ES-I3 (cell line): ENCODE measurements around the gene RAVER1.
"Not testable (repeated sequence)": the region's sequence is repeated elsewhere in the genome, so short reads cannot be mapped to it uniquely, and the experiment has no call there.

Source experiments
- H3K36me3 ChIP-seq: 2 replicates; pipeline ENCODE4 v1.6.1; 2013; ENCODE audit warnings: mild to moderate bottlenecking, low read length, control low read depth, moderate library complexity; ENCODE audit not compliant: insufficient read depth
- H3K4me1 ChIP-seq: 2 replicates; pipeline ENCODE4 v1.6.1; 2013; ENCODE audit warnings: mild to moderate bottlenecking, control low read depth, low read length; ENCODE audit not compliant: insufficient read depth
- H3K9ac ChIP-seq: 2 replicates; pipeline ENCODE4 v1.6.1; 2013; ENCODE audit warnings: low read depth, mild to moderate bottlenecking, low read length, moderate library complexity
- H3K9me3 ChIP-seq: 2 replicates; pipeline ENCODE4 v1.6.1; 2013; ENCODE audit warnings: mild to moderate bottlenecking, low read length, moderate library complexity; ENCODE audit not compliant: control insufficient read depth, insufficient read depth

Gene RAVER1

DNA sequence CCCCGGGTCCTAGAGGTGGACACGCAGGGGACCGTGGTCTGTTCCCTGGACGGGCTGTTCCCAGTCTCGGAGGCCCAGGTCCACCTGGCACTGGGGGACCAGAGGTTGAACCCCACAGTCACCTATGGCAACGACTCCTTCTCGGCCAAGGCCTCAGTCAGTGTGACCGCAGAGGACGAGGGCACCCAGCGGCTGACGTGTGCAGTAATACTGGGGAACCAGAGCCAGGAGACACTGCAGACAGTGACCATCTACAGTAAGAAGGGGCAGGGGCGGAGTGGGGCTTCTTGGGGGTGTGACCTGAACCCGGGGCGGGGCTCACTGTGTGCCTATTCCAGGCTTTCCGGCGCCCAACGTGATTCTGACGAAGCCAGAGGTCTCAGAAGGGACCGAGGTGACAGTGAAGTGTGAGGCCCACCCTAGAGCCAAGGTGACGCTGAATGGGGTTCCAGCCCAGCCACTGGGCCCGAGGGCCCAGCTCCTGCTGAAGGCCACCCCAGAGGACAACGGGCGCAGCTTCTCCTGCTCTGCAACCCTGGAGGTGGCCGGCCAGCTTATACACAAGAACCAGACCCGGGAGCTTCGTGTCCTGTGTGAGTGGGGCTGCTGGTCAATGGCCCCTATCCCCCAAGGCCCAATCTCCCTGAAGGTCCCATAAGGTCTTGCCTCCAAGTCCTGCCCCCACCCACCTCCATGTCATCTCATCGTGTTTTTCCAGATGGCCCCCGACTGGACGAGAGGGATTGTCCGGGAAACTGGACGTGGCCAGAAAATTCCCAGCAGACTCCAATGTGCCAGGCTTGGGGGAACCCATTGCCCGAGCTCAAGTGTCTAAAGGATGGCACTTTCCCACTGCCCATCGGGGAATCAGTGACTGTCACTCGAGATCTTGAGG, 49.0 kb downstream of the RAVER1 start:
- Histone ChIP-seq H3K9me3 (no peaks in the 10 kb centered on the region), H3K9ac (no peak overlapping the region), H3K4me1 (peaks cover 4% of the 10 kb centered on the region; the same call in 1 of the 2 replicates), H3K36me3 (no peaks in the 10 kb centered on the region)

DNA sequence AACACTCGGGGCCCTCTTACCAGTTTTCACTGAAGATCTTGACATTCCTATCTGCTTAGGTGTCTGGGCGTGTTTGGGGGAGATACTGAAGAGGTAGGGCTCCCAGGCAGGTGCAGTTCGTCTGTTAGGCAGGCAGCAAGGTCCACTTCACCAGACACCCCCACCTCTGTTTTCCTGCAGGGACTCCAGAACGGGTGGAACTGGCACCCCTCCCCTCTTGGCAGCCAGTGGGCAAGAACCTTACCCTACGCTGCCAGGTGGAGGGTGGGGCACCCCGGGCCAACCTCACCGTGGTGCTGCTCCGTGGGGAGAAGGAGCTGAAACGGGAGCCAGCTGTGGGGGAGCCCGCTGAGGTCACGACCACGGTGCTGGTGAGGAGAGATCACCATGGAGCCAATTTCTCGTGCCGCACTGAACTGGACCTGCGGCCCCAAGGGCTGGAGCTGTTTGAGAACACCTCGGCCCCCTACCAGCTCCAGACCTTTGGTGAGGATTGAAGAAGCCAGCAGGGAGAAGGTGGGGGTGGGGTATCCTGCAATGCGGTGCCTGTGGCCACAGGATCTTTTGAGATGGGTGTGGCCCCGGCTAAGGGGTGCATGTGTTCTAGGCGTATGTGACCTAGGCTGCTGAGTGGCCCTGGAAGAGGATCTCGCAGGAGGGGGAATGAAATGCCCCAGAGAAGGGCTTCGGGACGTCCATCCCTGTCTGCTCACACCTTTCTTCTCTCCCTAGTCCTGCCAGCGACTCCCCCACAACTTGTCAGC, 49.8 kb downstream of the RAVER1 start:
- no peaks in the 10 kb centered on the region for H3K36me3 ChIP-seq

DNA sequence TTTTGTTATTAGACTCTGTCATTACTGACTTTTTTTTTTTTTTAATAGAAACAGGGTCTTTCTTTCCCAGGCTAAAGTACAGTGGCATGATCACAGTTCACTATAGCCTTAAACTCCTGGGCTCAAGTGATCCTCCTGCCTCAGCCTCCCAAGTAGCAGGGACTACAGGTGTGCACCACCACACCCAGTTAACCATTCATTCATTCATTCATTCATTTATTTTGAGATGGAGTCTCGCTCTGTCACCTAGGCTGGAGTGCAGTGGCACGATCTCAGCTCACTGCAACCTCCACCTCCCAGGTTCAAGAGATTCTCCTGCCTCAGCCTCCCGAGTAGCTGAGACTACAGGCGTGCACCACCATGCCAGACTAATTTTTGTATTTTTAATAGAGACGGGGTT, 51.3 kb downstream of the RAVER1 start:
- H3K9ac ChIP-seq, H3K36me3 ChIP-seq, H3K4me1 ChIP-seq, H3K9me3 ChIP-seq: not testable (repeated sequence)

More for the DNA sequence above, 49.8 kb downstream of the RAVER1 start:
- no peaks in the 10 kb centered on the region for H3K9me3 ChIP-seq
- no peak overlapping the region for H3K9ac ChIP-seq
- H3K4me1 ChIP-seq = peaks cover 4% of the 10 kb centered on the region; the same call in 1 of the 2 replicates

DNA sequence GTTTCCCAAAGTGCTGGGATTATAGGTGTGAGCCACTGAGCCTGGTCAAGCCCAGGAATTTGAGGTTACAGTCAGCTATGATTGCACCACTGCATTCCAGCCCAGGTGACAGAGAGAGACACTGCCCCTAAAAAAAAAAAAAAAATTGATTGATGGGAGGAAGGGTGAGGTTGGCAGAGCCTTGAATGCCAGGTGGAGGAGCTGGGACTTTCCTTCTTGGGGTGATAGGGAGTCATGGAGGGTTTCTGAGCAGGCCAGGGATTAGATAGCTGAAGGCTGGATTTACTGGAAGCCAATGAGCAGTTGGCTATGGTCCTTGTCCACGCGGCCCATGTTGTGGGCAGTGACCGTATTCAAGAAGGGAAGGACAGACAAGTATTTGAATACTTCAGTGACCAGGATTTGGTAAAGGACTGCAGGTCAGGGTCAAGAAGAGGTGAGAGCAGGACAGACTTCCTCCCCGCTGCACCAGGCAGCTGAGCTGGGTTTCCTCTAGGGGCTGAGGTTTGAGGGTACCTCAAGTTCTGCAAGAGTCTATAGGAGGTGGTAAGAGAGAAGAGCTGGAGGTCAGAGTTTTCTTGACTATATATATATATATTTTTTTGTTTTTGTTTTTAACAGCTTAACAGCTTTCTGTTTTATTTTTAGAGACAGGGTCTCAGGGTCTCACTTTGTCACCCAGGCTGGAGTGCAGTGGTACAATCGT, 53.4 kb downstream of the RAVER1 start:
- H3K36me3 ChIP-seq = no peaks in the 10 kb centered on the region
- H3K4me1 ChIP-seq = peaks cover 4% of the 10 kb centered on the region; the same call in 1 of the 2 replicates
- no peak overlapping the region for H3K9ac ChIP-seq
- no peaks in the 10 kb centered on the region for H3K9me3 ChIP-seq

DNA sequence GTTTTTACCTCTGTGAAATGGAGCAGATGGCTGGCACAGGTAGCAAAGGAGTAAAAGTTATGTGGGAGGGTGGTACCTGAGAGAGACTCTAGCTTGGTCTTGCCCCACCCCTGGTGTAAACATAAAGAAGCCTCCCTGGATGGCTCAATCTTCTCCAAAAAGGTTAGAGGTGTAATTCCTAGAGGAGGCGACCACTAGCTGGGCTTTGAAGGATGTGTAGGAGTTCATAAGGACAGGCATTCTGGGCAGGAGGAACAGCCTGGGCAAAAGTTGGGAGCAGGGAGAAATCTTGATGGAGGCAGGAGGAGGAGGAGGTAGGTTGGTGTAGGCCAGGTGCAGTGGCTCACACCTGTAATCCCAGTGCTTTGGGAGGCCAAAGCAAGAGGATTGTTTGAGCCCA, 54.4 kb downstream of the RAVER1 start:
- no peaks in the 10 kb centered on the region for H3K9me3 ChIP-seq
- no peak overlapping the region for H3K9ac ChIP-seq
- peaks cover 4% of the 10 kb centered on the region; the same call in 1 of the 2 replicates for H3K4me1 ChIP-seq
- H3K36me3 ChIP-seq = no peaks in the 10 kb centered on the region

DNA sequence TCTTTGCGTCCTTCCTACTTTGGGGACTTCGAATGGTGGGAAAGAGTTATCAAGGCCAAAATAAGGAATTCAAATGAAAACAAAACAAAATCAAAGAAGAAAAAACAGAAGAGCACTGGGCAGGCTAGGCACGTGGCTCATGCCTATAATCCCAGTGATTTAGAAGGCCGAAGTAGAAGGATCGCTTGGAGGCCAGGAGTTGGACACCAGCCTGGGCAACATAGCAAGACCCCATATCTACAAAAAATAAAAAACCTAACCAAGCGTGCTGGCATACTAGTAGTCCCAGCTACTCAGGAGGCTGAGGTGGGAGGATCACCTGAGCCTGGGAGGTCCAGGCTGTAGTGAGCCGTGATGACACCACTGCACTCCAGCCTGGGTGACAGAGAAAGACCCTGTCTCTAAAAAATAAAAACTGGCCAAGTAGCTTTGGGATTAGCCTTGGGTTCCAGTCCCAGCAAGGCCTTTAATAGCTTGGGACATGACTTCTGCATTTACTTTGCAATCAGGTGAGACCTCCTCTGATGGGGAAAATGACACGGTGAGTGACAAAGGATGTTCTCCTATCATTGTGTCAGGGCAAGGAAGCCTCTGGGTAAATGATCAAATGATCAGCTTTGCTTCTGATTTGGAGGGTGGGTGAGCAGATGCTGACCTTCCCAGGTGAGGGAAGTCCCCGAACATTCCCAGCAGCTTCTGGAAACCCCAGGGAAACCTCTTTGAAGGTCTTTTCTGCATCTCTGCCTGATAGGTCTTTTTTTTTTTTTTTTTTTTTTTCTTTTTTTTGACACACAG, 55.3 kb downstream of the RAVER1 start:
- H3K9ac ChIP-seq = no peak overlapping the region
- no peaks in the 10 kb centered on the region for H3K36me3 ChIP-seq
- no peaks in the 10 kb centered on the region; the same call in 1 of the 2 replicates for H3K4me1 ChIP-seq
- no peaks in the 10 kb centered on the region for H3K9me3 ChIP-seq

GRCh38 chr19:10274589-10274988, 58.7 kb downstream of the RAVER1 start:
- H3K4me1 ChIP-seq = peaks cover 3% of the 10 kb centered on the region; the same call in 1 of the 2 replicates
- H3K9ac ChIP-seq = no peak overlapping the region
- no peaks in the 10 kb centered on the region for H3K36me3 ChIP-seq
- no peaks in the 10 kb centered on the region for H3K9me3 ChIP-seq

GRCh38 chr19:10271543-10272086, 61.7 kb downstream of the RAVER1 start:
- Histone ChIP-seq H3K9ac (peak overlapping the region; percentile 56; the same call in 1 of the 2 replicates), H3K9me3 (no peaks in the 10 kb centered on the region), H3K4me1 (peaks cover 3% of the 10 kb centered on the region; the same call in 1 of the 2 replicates), H3K36me3 (no peaks in the 10 kb centered on the region)

GRCh38 chr19:10270616-10271394, 62.5 kb downstream of the RAVER1 start, which contains the start of gene ICAM1:
Gene ICAM1, plus strand, starts transcription at chr19:10271120. Its CDS starts 40 bp downstream, at chr19:10271160.
- no peaks in the 10 kb centered on the region for H3K9me3 ChIP-seq
- H3K4me1 ChIP-seq = peaks cover 3% of the 10 kb centered on the region; the same call in 1 of the 2 replicates
- H3K36me3 ChIP-seq = no peaks in the 10 kb centered on the region
- peak within 1 kb of the TSS; percentile 56; the same call in 1 of the 2 replicates for H3K9ac ChIP-seq

DNA sequence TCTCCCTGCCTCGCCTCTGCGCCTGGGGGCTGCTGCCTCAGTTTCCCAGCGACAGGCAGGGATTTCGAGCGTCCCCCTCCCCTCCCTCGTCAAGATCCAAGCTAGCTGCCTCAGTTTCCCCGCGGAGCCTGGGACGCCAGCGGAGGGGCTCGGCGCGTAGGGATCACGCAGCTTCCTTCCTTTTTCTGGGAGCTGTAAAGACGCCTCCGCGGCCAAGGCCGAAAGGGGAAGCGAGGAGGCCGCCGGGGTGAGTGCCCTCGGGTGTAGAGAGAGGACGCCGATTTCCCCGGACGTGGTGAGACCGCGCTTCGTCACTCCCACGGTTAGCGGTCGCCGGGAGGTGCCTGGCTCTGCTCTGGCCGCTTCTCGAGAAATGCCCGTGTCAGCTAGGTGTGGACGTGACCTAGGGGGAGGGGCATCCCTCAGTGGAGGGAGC, 63.1 kb downstream of the RAVER1 start:
- H3K9me3 ChIP-seq = no peaks in the 10 kb centered on the region
- H3K4me1 ChIP-seq = peaks cover 3% of the 10 kb centered on the region; the same call in 1 of the 2 replicates
- no peaks in the 10 kb centered on the region for H3K36me3 ChIP-seq
- peak overlapping the region; percentile 56; the same call in 1 of the 2 replicates for H3K9ac ChIP-seq

GRCh38 chr19:10269333-10270179, 63.8 kb downstream of the RAVER1 start:
- Histone ChIP-seq H3K4me1 (peaks cover 3% of the 10 kb centered on the region; the same call in 1 of the 2 replicates), H3K9ac (peak overlapping the region; percentile 56; the same call in 1 of the 2 replicates), H3K36me3 (no peaks in the 10 kb centered on the region), H3K9me3 (no peaks in the 10 kb centered on the region)

DNA sequence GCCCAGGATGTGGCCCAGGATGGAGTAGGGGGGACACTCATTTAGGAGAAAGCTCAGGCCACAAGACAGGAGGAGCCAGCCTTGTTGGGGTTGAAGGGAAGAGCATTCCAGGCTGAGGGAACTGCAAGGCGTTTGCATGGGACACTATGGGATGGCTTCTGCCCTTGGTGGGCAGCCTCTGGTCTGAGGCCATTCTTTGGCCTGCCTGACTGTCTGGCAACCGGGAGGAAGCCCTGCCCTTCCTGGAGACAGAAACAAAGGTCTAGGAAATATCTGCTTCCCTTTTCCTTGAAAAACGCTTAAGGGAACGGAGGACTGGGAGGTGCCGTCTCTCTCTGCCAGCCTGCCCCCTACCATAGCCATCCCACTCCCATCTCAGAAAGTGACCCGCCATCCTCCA, 65.3 kb downstream of the RAVER1 start:
- no peak overlapping the region for H3K9ac ChIP-seq
- H3K9me3 ChIP-seq = no peaks in the 10 kb centered on the region
- H3K36me3 ChIP-seq = no peaks in the 10 kb centered on the region
- H3K4me1 ChIP-seq = peaks cover 3% of the 10 kb centered on the region; the same call in 1 of the 2 replicates
